ENCODE results near the gene ALG14.
"Not testable (repeated sequence)": the region's sequence is repeated elsewhere in the genome, so short reads cannot be mapped to it uniquely, and the experiment has no call there.

The ALG14 gene, protein sequence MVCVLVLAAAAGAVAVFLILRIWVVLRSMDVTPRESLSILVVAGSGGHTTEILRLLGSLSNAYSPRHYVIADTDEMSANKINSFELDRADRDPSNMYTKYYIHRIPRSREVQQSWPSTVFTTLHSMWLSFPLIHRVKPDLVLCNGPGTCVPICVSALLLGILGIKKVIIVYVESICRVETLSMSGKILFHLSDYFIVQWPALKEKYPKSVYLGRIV

GRCh38 chr1:95072532-95073419, at the start of gene ALG14:
TSS of gene ALG14 (minus strand) at chr1:95072951. CDS start at chr1:95072898, 53 bp downstream.
- DNase-seq (ENCODE audit: low read depth, low spot score): peak; percentile 95

GRCh38 chr1:95122151-95122697, 49.5 kb upstream of the ALG14 start:
- peak; percentile 27 for DNase-seq (ENCODE audit: low read depth, low spot score)

DNA sequence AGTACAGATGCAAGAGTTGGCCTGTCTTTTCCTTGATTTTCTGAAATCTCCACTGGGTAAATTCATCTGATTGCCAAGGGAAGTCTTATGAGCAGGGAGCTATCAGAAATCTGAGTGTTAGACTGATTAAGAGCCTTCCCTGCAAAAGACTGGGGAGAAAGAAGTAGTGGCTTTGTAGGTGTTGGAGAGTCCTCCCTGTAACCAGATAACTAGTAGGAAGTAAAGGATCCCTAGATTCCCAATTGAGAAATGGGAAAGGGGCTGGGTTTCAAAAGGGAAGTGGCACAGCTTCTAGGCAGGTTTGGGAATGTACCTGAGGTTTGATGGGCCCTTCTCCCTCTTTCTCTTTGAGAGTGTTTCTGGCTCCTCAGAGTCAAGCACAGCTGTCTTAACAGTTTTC, 46.5 kb upstream of the ALG14 start:
- no peak for DNase-seq (ENCODE audit: low read depth, low spot score)

GRCh38 chr1:95118710-95119109, 46.0 kb upstream of the ALG14 start:
- DNase-seq (ENCODE audit: low read depth, low spot score): no peak

DNA sequence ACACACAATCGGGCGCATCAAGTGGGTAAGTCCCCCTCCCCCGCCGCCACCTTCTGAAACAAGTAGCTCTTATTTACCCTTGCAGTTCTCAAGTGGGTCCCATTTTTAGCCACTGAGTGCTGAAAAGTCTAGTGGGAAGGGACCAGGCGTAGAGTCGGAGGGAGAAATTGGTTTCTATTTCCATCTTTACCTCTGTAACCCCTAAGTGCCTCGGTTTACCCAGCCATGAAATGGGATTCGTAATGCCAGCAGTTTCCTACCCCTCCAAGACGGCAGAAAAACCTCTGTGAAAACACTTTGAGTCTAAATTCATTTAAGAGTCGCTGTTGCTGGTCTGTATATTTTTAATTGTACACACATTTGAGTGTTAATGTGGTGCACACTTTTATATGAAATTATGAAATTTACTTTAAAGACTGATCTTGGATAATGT, 45.3 kb upstream of the ALG14 start:
- no peak for DNase-seq (ENCODE audit: low read depth, low spot score)

GRCh38 chr1:95117207-95118066, 44.7 kb upstream of the ALG14 start, which contains the start of gene TLCD4:
TSS of gene TLCD4 (plus strand) at chr1:95117355. CDS start at chr1:95143902, 26,547 bp downstream.
- DNase-seq (ENCODE audit: low read depth, low spot score): peak; percentile 80

DNA sequence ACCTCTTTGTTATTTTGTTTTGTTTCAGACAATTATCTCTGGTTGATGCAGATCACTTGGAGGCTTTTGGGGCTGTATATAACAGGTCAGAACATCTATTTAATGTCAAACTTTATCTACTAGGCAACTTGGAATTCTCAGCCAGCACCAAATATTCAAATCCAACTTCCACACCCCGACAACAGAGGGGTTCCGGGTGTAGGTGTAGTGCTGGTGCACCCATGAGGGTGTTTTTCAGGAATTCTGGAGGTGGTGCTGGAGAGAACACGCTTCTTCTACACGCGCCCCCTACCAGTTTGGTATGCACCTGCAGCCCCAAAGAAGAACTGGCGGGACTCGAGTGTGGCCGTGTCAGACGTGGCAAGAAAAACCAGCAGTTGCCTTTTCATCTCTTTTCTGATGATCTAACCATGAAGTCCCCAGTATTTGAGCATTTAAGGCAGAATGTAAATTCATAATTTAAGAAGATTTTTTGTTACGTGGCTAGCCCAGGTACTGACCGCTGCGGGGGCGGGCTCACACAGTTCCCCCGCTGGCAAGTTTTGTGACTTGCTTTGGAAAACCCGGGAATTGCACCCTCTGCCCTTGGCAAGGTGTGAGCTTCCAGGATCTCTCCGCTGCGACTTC, 43.9 kb upstream of the ALG14 start:
- DNase-seq (ENCODE audit: low read depth, low spot score): peak; percentile 79

DNA sequence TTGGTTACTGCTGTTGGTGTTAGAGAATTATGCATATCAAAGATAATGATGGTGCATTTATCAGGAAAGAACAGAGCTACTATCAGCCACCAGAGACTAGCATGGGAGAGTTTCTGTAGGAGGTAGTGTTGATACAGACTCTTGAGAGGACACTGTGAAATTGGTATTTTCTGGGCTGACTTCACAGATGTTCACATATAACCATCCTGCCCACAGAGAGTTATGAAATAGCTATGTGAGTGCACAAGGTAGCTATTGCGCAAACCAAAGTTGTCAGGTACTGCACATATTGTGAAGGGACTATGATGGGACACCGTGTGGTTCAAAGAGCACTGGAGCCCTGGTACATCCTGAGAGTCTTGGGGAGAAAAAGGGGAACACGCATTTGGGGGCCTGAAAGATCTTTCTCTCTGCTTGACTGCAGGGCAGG, 43.0 kb upstream of the ALG14 start:
- no peak for DNase-seq (ENCODE audit: low read depth, low spot score)

GRCh38 chr1:95113684-95114083, 40.9 kb upstream of the ALG14 start:
- no peak for DNase-seq (ENCODE audit: low read depth, low spot score)

DNA sequence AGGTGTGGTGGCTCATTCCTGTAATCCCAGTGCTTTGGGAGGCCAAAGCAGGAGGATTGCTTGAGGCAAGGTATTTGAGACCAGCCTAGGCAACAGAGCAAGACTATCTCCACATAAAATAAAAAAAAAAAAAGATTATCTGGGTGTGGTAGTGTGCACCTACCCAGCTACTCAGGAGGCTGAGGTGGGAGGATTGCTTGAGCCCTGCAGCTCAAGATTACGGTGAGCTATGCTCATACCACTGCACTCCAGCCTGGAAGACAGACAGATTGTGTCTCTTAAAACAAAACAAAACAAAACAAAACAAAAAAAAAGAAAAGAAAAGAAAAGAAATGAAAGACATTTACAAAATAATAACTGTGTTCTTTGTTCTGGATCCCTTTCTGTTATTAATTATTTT, 38.3 kb upstream of the ALG14 start:
- no peak for DNase-seq (ENCODE audit: low read depth, low spot score)

DNA sequence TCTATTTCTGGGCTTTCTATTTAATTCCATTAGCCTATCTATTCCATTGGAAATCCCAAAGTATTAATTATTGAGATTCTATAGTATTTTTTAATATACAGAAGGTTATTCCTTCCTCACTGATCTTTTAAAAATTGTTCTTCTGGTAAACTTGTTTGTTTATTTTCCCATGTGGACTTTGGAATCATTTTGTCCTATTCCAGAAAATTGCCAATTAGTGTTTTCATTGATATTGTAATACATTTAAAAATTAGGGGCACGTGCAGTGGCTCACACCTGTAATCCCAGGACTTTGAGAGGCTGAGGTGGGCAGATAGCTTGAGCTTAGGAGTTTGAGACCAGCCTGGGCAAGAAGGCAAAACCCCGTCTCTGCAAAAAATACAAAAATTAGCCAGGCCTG, 36.0 kb upstream of the ALG14 start:
- DNase-seq (ENCODE audit: low read depth, low spot score): no peak

DNA sequence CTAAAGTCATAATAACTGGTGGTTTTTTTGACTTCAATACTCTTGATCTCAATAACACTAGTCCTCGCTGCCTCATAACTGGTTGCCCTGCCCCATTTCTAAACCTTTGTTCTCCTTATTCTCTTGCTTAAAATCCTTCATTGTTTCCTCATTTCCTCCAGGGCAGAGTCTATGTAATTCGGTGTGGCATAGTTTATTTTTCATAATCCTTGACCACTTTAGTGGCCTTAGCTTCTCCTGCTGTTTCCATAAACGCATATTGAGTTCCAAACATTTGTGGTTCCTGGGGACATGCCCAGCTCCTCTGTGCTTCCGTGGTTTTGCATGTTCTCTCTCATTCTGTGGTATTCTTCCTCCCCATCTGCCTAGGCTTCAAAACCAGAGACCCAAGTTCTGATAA, 25.4 kb upstream of the ALG14 start:
- no peak for DNase-seq (ENCODE audit: low read depth, low spot score)

DNA sequence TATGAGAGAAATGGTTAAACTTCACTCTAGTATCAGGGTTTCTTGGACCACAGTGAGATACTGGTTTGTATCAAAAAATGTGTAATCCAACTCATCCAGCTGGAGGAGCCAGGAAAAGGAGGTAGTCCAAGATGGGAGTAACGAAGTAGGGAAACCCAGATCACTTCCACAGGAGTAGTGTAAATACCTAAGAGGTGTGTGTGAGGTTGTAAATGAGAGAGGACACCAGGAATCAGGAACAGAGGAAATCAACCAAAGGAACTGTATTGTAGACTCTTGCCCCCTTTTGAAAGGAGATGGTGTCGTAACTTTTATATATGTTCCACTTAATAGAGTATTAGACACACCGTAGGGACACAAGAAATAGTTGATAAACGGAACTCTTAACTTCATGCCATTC, 24.7 kb upstream of the ALG14 start:
- DNase-seq (ENCODE audit: low read depth, low spot score): no peak

DNA sequence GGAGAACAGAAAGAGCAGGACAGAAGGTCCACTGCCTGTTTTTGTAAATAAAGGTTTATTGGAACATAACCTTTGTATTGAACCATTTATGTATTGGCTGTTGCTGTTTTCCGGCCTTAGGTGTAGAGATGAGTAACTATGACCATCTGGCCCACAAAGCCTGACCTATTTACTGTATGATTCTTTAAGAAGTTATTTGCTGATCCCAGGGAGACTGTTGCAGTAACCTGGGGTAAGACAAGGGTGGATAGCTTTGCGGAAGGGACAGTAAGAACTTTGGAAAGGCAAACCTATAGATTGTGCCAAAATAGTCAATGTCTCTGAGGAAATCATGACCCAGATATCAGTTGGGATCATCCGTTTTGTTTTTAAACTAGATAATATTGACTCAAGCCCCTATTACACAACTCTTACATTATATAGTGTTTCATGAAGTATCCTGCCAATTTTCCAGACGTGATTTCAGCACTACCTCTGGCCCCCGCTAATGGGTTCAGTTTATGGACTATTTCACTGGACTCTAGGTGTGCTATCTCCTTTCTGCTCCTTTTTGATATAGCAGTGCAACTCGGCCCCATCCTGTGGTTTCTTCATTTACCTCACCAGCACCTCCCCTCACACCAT, 23.6 kb upstream of the ALG14 start:
- no peak for DNase-seq (ENCODE audit: low read depth, low spot score)

GRCh38 chr1:95095833-95096217, 23.1 kb upstream of the ALG14 start:
- DNase-seq (ENCODE audit: low read depth, low spot score): no peak

GRCh38 chr1:95094923-95095322, 22.2 kb upstream of the ALG14 start:
- DNase-seq (ENCODE audit: low read depth, low spot score): no peak

- DNase-seq (ENCODE audit: low read depth, low spot score): no peak
These were observed 20.5 kb upstream of the ALG14 start for GRCh38 chr1:95093296-95093695.

DNA sequence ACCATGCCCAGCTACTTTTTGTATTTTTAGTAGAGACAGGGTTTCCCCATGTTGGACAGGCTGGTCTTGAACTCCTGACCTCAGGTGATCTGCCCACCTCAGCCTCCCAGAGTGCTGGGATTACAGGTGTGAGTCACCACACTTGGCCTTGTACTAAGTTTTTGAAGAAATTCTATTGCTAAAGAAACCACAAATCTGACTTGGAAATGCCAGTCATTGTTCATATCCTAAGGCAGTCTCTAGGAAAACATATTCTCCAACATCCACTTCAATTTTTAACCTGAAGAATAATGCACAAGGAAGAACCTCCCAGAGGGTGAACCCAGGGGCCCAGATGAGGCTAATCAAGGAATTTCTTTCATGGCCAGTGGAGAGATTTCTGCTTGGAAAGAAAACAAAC, 20.1 kb upstream of the ALG14 start:
- not testable (repeated sequence) for DNase-seq (ENCODE audit: low read depth, low spot score)

DNA sequence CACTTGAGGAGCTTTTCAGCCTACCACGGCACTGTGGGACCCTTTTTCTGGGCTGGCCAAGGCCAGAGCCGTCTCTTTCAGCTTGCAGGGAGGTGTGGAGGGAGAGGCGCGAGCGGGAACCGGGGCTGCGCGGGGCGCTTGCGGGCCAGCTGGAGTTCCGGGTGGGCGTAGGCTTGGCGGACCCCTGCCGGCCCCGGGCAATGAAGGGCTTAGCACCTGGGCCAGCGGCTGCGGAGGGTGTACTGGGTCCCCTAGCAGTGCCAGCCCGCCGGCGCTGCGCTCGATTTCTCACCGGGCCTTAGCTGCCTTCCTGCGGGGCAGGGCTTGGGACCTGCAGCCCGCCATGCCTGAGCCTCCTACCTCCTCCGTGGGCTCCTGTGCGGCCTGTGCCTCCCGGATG, 18.5 kb upstream of the ALG14 start:
- DNase-seq (ENCODE audit: low read depth, low spot score): not testable (repeated sequence)

DNA sequence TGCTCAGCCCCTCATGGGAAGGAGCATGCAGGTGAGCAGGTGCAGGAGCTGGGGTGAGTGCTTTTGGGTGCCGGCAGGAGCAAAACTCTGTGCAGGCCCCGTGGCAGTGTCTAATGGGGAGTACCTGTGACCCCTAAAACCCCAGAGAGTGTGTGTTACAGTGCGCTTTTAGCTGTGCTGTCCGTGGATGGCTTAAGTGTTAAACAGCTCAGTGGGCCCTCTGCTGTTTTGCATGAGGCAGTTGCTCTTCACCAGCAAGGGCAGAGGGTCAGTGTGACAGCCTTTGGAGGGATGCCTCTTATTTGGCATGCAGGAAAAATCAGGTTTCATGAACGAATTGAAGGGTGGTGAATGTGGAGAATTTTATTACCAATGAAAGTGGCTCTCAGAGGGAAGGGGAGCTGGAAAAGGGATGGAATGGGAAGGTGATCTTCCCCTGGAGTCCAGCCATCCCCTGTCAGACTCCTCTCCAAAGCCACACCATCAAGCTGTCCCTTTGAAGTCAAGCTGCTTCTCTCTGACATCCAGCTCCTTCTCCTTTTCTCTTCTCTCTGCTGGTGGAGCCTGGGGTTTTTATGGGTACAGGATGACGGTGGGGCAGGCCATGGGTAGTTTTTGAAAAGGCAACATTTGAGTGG, 17.0 kb upstream of the ALG14 start:
- DNase-seq (ENCODE audit: low read depth, low spot score): no peak
